GM10248 (cell line): ENCODE results near the gene LEF1.

Experiments
- CTCF ChIA-PET: fragments of 300-600 bp; sonication (Branson Sonifier 250); formaldehyde crosslinking; extraction: SDS; loops from one replicate; lab custom pipeline; 2021; ENCODE audit warnings: antibody characterized with exemption; lab: Yijun Ruan, JAX
- POLR2A ChIA-PET: fragments of 350-650 bp; sonication (Branson Sonifier 250); formaldehyde crosslinking; extraction: SDS; loops from one replicate; lab custom pipeline; 2020; ENCODE audit warnings: antibody characterized with exemption; lab: Yijun Ruan, JAX
- DNase-seq: peaks from one replicate; pipeline ENCODE4 v3.0.0; 2012; ENCODE audit errors: extremely low spot score
- TF ChIP-seq, protein P1 (sequence below): IDR thresholded peaks from 2 replicates; pipeline ENCODE4 v1.5.1; 2012; ENCODE audit warnings: mild to moderate bottlenecking, low read depth; ENCODE audit errors: extremely low read depth, missing control alignments, control extremely low read depth

The LEF1 gene

DNA sequence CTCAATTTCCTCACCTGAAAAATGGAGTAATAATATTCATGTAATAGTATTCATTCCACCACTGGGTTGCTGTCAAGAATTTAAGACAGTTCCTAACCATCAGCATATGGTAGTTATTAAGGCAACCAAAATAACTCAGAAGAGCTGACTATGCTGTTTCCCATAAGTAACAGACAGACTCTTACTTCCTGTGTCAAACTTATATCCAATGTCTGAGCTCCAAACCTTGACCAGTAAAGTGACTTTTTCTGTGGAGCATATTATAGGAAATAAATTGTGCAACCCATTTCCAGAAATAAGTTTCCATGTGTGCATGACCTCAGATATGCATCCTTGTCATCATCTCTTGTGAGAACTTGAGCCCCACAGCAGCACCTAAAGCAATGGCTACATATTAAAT lies 100.3 kb downstream of the LEF1 start:
- ChIA-PET POLR2A (no interaction called here), CTCF (interaction anchor here (0.6 to 1.8 kb wide), 3 partner anchors 8 to 504 kb away, joined by 3 to 5 read pairs (median 3); no protein-coding TSS in a partner anchor)
- TF ChIP-seq, protein P1, sequence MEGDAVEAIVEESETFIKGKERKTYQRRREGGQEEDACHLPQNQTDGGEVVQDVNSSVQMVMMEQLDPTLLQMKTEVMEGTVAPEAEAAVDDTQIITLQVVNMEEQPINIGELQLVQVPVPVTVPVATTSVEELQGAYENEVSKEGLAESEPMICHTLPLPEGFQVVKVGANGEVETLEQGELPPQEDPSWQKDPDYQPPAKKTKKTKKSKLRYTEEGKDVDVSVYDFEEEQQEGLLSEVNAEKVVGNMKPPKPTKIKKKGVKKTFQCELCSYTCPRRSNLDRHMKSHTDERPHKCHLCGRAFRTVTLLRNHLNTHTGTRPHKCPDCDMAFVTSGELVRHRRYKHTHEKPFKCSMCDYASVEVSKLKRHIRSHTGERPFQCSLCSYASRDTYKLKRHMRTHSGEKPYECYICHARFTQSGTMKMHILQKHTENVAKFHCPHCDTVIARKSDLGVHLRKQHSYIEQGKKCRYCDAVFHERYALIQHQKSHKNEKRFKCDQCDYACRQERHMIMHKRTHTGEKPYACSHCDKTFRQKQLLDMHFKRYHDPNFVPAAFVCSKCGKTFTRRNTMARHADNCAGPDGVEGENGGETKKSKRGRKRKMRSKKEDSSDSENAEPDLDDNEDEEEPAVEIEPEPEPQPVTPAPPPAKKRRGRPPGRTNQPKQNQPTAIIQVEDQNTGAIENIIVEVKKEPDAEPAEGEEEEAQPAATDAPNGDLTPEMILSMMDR = no peak
- no peak for DNase-seq

DNA sequence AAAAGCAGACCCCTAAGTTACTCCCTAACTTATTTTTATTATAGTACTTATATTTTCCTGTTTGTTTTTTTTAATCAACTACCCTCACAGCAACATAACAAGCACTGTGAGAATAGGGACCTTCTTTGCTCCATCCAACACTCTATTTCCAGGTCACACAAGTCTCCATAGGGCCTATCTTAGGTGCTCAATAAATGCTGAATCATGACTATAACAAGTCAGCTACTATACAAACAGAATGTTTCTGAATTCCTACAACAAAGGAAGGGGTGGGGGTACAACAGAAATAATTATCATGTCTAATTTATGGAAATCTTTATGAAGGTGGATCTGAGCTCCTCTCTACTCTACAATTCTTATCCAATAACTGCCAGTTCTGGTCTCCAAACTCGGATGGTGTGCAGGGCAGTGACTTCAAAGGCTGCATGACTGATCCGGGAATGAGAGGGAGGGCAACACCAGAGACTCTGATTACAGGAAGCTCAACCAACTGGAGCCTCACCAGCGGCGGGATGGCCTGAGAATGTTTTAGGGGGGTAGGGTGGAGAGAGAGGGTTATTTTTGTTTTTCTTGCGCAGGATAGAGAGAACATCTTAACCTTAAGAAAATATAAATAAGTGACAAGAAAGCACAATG lies 107.9 kb downstream of the LEF1 start:
- ChIA-PET POLR2A (no interaction called here), CTCF (interaction anchor here (0.7 to 3.5 kb wide), 10 partner anchors 8 to 616 kb away, joined by 3 to 20 read pairs (median 4); no protein-coding TSS in a partner anchor)
- DNase-seq = no peak
- TF ChIP-seq, protein P1 = no peak

- ChIA-PET POLR2A (no interaction called here), CTCF (interaction anchor here (0.8 to 3.5 kb wide), 12 partner anchors 9 to 617 kb away, joined by 3 to 20 read pairs (median 3); no protein-coding TSS in a partner anchor)
- no peak for DNase-seq
These were observed 108.6 kb downstream of the LEF1 start for GRCh38 chr4:108060164-108060563.

GRCh38 chr4:108058685-108059440 lies 109.9 kb downstream of the LEF1 start:
- CTCF ChIA-PET = interaction anchor here (0.6 to 3.5 kb wide), 9 partner anchors 10 to 515 kb away, joined by 3 to 20 read pairs (median 5); no protein-coding TSS in a partner anchor
- POLR2A ChIA-PET = no interaction called here
- TF ChIP-seq, protein P1 = no peak
- DNase-seq = no peak

More at GRCh38 chr4:108060164-108060563, 108.6 kb downstream of the LEF1 start:
- TF ChIP-seq, protein P1 = peak; percentile 42

GRCh38 chr4:108056418-108056817 lies 112.3 kb downstream of the LEF1 start:
- TF ChIP-seq, protein P1 = no peak
- no peak for DNase-seq
- ChIA-PET CTCF (interaction anchor here (0.9 to 3.3 kb wide), 10 partner anchors 8 to 516 kb away, joined by 3 to 12 read pairs (median 6); no protein-coding TSS in a partner anchor), POLR2A (interaction anchor here (0.6 kb wide), 1 partner anchor 335 kb away, joined by 3 read pairs; no protein-coding TSS in a partner anchor)

DNA sequence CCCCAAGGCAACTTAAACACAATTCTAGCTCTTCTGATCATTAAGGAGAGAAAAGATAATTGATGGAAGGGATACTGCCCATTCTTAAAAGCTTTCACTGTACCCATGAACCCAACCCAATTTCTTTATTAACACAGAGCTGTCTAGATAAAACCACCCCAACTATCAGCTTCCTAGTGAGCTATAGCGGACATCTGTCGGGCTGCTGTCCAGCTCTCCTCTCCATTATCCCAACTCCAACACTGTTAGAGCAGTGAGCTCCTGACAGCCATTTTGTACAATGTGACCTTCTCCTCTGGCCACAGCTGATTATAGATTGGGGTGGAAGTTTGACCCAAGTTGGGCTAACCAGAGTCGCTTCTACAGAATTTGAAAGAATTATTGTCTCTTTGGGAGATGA lies 112.9 kb downstream of the LEF1 start:
- TF ChIP-seq, protein P1 = no peak
- ChIA-PET POLR2A (interaction anchor here (0.6 kb wide), 1 partner anchor 335 kb away, joined by 3 read pairs; no protein-coding TSS in a partner anchor), CTCF (interaction anchor here (0.7 to 3.3 kb wide), 11 partner anchors 9 to 517 kb away, joined by 3 to 12 read pairs (median 6); no protein-coding TSS in a partner anchor)
- no peak for DNase-seq
